Calu3 (cell line): ENCODE data around the gene SCRN2. TPM values are rescaled to one million over a fixed set of nuclear protein-coding genes. Genes with fewer than 3 reads are reported as not detected.

Experiments
- BruUV-seq: library from RNA; stranded (reverse); fragments of 400-500 nt; replicated peaks from 2 replicates; lab custom pipeline; 2021; lab: Mats Ljungman, UMichigan
- CTCF ChIA-PET: fragments of 300-600 bp; sonication (Branson Sonifier 250); formaldehyde crosslinking; loops from one replicate; lab custom pipeline; 2022; ENCODE audit warnings: antibody characterized with exemption; lab: Charles Lee
- DNase-seq: peaks from one replicate; pipeline ENCODE4 v3.0.0; 2022
- H3K27ac Mint-ChIP-seq: one replicate; pipeline ENCODE4 v1.8.0; 2022; ENCODE audit warnings: mixed read lengths; ENCODE audit not compliant: unreplicated experiment
- H3K27me3 Mint-ChIP-seq: one replicate; pipeline ENCODE4 v1.8.0; 2022; ENCODE audit warnings: mixed read lengths; ENCODE audit not compliant: unreplicated experiment
- H3K36me3 Mint-ChIP-seq: one replicate; pipeline ENCODE4 v1.8.0; 2022; ENCODE audit warnings: mild to moderate bottlenecking, moderate library complexity, mixed read lengths; ENCODE audit not compliant: insufficient read depth, unreplicated experiment
- H3K4me1 Mint-ChIP-seq: one replicate; pipeline ENCODE4 v1.8.0; 2022; ENCODE audit warnings: mild to moderate bottlenecking, low read depth, mixed read lengths; ENCODE audit not compliant: unreplicated experiment
- H3K4me3 Mint-ChIP-seq: one replicate; pipeline ENCODE4 v1.8.0; 2022; ENCODE audit warnings: mild to moderate bottlenecking, low read depth, moderate library complexity, mixed read lengths; ENCODE audit not compliant: unreplicated experiment
- H3K9me3 Mint-ChIP-seq: one replicate; pipeline ENCODE4 v1.8.0; 2022; ENCODE audit warnings: low read depth, mixed read lengths; ENCODE audit not compliant: unreplicated experiment
- intact Hi-C: fragments of 100-400 bp; cut with micrococcal nuclease; formaldehyde crosslinking; loops from one replicate; pipeline ENCODE4 v1.10.0; 2022; ENCODE audit not compliant: unreplicated experiment
- total RNA-seq: library from RNA; stranded (reverse); gene quantifications from 2 replicates; pipeline ENCODE4 v1.2.3, GENCODE V29; 2022
- TF ChIP-seq, protein P1 (sequence below): fragments of 200-600 bp; IDR thresholded peaks from one replicate; pipeline ENCODE4 v1.8.0; 2022; ENCODE audit warnings: antibody characterized with exemption; ENCODE audit not compliant: unreplicated experiment

SCRN2 gene
- total RNA-seq, 1 experiment from 2014 or later: 37.0 TPM

DNA sequence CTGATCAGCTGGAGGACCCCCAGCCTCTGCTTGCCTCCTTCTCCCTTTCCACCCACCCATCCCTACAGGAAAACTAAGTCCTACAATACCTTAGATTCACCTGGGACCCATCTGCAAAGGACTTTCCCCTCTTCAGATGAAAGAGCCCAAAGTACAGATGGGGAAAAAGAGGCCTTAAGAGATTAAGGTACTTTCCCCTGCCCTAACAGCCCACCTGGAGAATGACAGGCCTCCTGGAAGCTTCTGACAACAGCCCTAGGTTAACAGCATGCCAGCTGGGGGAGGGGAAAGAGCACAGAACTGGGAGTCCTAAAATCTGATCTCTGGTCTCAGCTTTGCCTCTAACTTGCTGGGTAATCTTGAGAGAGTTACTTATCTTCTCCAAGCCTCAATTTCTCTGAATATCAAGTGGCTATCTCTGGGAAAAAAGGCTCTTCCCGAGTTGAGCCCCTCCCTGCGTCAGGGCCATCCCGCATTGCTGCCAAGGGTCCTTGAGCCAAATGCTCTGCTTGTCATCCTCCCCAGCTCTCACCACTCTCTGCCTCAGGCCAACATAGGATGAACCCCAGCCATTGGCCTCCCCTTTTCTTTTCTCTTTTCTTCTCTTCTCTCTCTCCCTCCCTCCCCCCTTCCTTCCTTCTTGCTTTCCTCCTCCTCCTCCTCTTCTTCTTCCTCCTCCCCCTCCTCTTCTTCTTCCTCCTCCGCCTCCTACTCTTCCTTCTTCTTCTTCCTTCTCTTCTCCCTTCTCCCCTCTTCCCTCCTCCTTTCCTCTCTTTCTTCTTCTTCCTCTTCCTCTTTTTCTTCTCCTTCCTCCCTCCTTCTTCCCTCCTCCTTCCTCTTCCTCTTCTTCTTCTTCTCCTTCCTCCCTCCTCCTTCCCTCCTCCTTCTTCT, 32.4 kb upstream of the SCRN2 start:
- H3K27me3 Mint-ChIP-seq: peaks cover 95% of the 10 kb centered on the region
- TF ChIP-seq, protein P1, sequence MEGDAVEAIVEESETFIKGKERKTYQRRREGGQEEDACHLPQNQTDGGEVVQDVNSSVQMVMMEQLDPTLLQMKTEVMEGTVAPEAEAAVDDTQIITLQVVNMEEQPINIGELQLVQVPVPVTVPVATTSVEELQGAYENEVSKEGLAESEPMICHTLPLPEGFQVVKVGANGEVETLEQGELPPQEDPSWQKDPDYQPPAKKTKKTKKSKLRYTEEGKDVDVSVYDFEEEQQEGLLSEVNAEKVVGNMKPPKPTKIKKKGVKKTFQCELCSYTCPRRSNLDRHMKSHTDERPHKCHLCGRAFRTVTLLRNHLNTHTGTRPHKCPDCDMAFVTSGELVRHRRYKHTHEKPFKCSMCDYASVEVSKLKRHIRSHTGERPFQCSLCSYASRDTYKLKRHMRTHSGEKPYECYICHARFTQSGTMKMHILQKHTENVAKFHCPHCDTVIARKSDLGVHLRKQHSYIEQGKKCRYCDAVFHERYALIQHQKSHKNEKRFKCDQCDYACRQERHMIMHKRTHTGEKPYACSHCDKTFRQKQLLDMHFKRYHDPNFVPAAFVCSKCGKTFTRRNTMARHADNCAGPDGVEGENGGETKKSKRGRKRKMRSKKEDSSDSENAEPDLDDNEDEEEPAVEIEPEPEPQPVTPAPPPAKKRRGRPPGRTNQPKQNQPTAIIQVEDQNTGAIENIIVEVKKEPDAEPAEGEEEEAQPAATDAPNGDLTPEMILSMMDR: no peak
- H3K4me3 Mint-ChIP-seq: no peak overlapping the region
- no peak overlapping the region for H3K27ac Mint-ChIP-seq
- DNase-seq: no peak
- BruUV-seq: no TSS peak
- intact Hi-C loops: no loop called here
- peaks cover 4% of the 10 kb centered on the region for H3K36me3 Mint-ChIP-seq
- CTCF ChIA-PET: interaction anchor here (0.5 to 0.7 kb wide), 2 partner anchors 16 to 171 kb away, joined by 4 to 6 read pairs; no protein-coding TSS in a partner anchor
- no peaks in the 10 kb centered on the region for H3K9me3 Mint-ChIP-seq
- peaks cover 6% of the 10 kb centered on the region for H3K4me1 Mint-ChIP-seq

DNA sequence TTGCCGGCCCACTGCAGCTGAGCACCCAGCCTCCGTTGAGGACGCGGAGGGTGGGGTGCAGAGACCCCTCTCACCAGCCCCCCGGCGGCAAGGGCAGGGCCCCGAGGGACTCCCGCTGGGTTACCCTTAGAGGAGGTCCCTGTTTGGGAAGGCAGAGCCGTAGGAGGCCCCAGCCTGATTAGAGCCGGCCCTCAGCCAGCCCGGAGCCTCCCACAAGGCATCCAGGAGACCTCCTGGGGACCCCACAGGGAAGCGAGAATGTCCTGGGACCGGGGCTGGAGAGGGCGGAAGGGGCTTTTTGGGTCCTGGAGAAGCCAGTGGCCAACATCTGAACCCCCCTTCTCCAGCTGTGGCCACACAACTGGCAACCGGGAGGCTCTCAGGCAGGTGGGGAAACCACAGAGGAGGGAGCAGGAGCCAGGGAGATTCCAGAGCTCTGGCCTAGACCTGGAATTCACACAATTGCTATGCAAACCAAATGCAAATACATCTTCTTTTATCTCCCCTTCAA, 31.6 kb upstream of the SCRN2 start:
- intact Hi-C loops: no loop called here
- Mint-ChIP-seq H3K27me3 (peaks cover 95% of the 10 kb centered on the region), H3K4me1 (no peaks in the 10 kb centered on the region), H3K36me3 (no peaks in the 10 kb centered on the region), H3K4me3 (no peak overlapping the region), H3K9me3 (no peaks in the 10 kb centered on the region), H3K27ac (no peak overlapping the region)
- TF ChIP-seq, protein P1: no peak
- no peak for DNase-seq
- CTCF ChIA-PET: interaction anchor here (0.5 to 1.2 kb wide), 3 partner anchors 11 to 170 kb away, joined by 3 to 6 read pairs (median 4); no protein-coding TSS in a partner anchor
- no TSS peak for BruUV-seq

DNA sequence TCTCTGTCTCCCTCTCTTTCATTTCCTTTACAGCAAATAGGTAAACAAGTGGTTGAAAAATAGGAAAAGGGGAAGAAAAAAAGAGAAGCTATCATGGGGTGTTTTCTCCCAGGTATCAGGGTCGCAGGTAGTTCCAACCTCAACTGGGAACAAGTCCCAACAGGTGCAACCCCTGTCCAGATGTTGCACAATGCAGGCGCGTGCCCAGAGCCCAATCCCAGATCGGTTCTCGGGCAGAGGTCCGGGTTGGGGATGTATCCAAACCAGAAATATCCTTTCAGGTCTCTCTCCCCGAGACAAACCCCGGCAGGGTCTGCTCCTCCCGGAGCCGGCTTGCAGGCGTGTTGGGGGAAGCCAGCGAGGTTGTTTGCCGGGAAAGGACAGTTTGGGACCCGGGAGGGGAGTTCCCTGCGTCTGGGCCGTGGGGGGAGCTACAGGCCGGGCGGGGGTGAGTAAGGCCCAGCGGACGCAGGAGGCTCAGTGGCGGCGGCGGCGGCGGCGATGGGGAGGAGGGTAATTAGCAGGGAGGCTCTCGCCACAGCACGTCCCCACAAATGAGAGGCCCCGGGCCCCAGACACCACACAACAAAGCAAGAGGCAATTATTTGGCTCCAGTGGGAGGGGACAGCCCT, 31.1 kb upstream of the SCRN2 start:
- Mint-ChIP-seq H3K27me3 (peaks cover 95% of the 10 kb centered on the region), H3K9me3 (no peaks in the 10 kb centered on the region), H3K36me3 (no peaks in the 10 kb centered on the region), H3K4me3 (no peak overlapping the region), H3K4me1 (no peaks in the 10 kb centered on the region), H3K27ac (no peak overlapping the region)
- intact Hi-C loops: no loop called here
- TF ChIP-seq, protein P1: no peak
- DNase-seq: no peak
- no TSS peak for BruUV-seq
- CTCF ChIA-PET: interaction anchor here (0.7 to 1.2 kb wide), 2 partner anchors 12 to 13 kb away, joined by 3 read pairs; no protein-coding TSS in a partner anchor

DNA sequence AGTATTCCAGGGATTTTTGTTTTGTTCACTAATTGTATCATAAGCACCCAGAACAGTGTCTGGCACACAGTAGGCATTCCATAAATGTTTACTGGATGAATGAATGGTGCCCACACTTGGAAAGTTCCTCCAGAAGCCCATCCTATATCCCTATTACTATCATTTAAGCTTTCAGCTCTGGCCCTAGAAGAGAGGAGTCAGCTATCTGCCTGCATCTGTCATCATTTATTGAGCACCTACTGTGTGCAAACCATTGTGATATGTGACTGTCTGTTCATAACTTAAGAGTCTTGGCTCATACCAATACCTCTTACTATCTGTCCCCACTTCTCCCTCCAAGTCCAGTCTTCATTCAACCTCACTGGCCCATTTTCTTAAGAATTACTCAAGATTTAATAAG, 30.0 kb upstream of the SCRN2 start:
- DNase-seq: no peak
- Mint-ChIP-seq H3K27me3 (peaks cover 100% of the 10 kb centered on the region), H3K27ac (no peak overlapping the region), H3K4me3 (no peak overlapping the region), H3K9me3 (no peaks in the 10 kb centered on the region), H3K4me1 (no peaks in the 10 kb centered on the region), H3K36me3 (no peaks in the 10 kb centered on the region)
- intact Hi-C loops: no loop called here
- BruUV-seq: no TSS peak
- TF ChIP-seq, protein P1: no peak
- CTCF ChIA-PET: interaction anchor here (1.0 to 1.1 kb wide), 2 partner anchors 11 to 26 kb away, joined by 3 read pairs; no protein-coding TSS in a partner anchor
